HepG2 (cell line): ENCODE data around the gene GTF2I.

Experiments used
- KDM4B ChIP-seq: sonication (generic); formaldehyde crosslinking; IDR thresholded peaks from 2 replicates; pipeline ENCODE4 v1.4.0; 2020; ENCODE audit warnings: missing genetic modification reagents
- NCOA2 ChIP-seq: sonication (generic); formaldehyde crosslinking; IDR thresholded peaks from 2 replicates; pipeline ENCODE4 v1.8.0; 2022; ENCODE audit warnings: inconsistent platforms
- NFIB ChIP-seq: sonication (generic); formaldehyde crosslinking; IDR thresholded peaks from 2 replicates; pipeline ENCODE4 v1.9.0; 2021; ENCODE audit warnings: missing genetic modification reagents, mild to moderate bottlenecking, borderline replicate concordance
- SMC3 ChIP-seq: IDR thresholded peaks from 2 replicates; pipeline ENCODE4 v1.6.1; 2011; ENCODE audit warnings: low read length, improper control_type of control experiment
- SUZ12 ChIP-seq: fragments of 150-350 bp; IDR thresholded peaks from 2 replicates; pipeline ENCODE4 v1.6.1; 2014; ENCODE audit warnings: low read depth, low read length
- XBP1 ChIP-seq: sonication (generic); formaldehyde crosslinking; IDR thresholded peaks from 2 replicates; pipeline ENCODE4 v1.5.0; 2020; ENCODE audit warnings: missing genetic modification reagents
- ZBTB38 ChIP-seq: sonication (generic); formaldehyde crosslinking; IDR thresholded peaks from 2 replicates; pipeline ENCODE4 v1.5.1; 2020; ENCODE audit warnings: mild to moderate bottlenecking, missing genetic modification reagents
- TF ChIP-seq, protein P1 (sequence below): conservative IDR thresholded peaks from 2 replicates; pipeline ENCODE4 v1.6.1; 2018; ENCODE audit warnings: missing genetic modification reagents
- TF ChIP-seq, protein P2 (sequence below): sonication (generic); formaldehyde crosslinking; IDR thresholded peaks from 2 replicates; pipeline ENCODE4 v1.4.0; 2020; ENCODE audit warnings: missing genetic modification reagents
- TF ChIP-seq, protein P3 (sequence below): sonication (generic); formaldehyde crosslinking; IDR thresholded peaks from 2 replicates; pipeline ENCODE4 v1.5.0; 2020; ENCODE audit warnings: mild to moderate bottlenecking, missing genetic modification reagents, moderate library complexity

DNA sequence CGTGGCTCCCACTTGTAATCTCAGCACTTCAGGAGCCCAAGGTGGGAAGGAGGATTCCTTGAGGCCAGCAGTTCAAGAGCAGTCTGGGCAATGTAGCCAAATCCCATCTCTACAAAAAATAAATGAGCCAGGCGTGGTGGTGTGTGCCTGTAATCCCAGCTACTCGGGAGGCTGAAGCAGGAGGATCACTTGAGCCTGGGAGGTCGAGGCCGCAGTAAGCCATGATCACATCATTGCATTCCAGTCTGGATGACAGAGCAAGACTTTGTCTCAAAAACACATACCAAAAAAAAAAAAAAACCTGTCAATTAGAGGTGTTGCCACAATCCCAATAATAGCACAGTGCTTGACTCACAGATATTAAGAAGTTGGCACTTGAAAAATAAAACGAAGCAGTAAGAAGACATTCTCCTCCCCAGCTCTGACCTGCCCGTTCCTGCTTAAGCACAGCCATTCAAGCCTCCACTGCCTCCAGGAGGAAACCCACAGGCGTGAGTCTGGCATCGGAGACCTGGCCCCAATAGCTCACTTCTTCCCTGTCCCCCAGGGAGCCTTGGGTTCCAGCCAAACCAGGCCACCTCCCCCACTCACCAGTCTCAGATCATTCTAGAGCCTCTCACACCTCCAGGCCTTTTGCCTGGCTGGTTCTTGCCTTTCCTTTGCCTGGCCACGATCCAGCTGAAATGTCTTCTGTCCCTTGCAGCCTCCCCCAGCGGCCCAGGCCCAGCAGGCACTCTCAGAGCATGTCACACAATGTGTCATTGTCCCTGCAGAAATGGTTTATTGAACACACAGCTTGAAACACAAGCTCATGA, 45.3 kb upstream of the GTF2I start:
- TF ChIP-seq KDM4B (CRISPR knock-in tag), result no peak
- TF ChIP-seq, protein P1, sequence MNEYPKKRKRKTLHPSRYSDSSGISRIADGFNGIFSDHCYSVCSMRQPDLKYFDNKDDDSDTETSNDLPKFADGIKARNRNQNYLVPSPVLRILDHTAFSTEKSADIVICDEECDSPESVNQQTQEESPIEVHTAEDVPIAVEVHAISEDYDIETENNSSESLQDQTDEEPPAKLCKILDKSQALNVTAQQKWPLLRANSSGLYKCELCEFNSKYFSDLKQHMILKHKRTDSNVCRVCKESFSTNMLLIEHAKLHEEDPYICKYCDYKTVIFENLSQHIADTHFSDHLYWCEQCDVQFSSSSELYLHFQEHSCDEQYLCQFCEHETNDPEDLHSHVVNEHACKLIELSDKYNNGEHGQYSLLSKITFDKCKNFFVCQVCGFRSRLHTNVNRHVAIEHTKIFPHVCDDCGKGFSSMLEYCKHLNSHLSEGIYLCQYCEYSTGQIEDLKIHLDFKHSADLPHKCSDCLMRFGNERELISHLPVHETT (CRISPR knock-in tag), result no peak
- TF ChIP-seq, protein P2, sequence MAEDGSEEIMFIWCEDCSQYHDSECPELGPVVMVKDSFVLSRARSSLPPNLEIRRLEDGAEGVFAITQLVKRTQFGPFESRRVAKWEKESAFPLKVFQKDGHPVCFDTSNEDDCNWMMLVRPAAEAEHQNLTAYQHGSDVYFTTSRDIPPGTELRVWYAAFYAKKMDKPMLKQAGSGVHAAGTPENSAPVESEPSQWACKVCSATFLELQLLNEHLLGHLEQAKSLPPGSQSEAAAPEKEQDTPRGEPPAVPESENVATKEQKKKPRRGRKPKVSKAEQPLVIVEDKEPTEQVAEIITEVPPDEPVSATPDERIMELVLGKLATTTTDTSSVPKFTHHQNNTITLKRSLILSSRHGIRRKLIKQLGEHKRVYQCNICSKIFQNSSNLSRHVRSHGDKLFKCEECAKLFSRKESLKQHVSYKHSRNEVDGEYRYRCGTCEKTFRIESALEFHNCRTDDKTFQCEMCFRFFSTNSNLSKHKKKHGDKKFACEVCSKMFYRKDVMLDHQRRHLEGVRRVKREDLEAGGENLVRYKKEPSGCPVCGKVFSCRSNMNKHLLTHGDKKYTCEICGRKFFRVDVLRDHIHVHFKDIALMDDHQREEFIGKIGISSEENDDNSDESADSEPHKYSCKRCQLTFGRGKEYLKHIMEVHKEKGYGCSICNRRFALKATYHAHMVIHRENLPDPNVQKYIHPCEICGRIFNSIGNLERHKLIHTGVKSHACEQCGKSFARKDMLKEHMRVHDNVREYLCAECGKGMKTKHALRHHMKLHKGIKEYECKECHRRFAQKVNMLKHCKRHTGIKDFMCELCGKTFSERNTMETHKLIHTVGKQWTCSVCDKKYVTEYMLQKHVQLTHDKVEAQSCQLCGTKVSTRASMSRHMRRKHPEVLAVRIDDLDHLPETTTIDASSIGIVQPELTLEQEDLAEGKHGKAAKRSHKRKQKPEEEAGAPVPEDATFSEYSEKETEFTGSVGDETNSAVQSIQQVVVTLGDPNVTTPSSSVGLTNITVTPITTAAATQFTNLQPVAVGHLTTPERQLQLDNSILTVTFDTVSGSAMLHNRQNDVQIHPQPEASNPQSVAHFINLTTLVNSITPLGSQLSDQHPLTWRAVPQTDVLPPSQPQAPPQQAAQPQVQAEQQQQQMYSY (CRISPR knock-in tag), result no peak
- TF ChIP-seq NFIB (CRISPR knock-in tag), result no peak
- no peak for TF ChIP-seq NCOA2
- TF ChIP-seq ZBTB38 (CRISPR knock-in tag), result no peak
- TF ChIP-seq SUZ12, result no peak
- TF ChIP-seq SMC3, result 0 out of 2 replicates have a peak, but pooled peaks have one; percentile 2
- TF ChIP-seq, protein P3, sequence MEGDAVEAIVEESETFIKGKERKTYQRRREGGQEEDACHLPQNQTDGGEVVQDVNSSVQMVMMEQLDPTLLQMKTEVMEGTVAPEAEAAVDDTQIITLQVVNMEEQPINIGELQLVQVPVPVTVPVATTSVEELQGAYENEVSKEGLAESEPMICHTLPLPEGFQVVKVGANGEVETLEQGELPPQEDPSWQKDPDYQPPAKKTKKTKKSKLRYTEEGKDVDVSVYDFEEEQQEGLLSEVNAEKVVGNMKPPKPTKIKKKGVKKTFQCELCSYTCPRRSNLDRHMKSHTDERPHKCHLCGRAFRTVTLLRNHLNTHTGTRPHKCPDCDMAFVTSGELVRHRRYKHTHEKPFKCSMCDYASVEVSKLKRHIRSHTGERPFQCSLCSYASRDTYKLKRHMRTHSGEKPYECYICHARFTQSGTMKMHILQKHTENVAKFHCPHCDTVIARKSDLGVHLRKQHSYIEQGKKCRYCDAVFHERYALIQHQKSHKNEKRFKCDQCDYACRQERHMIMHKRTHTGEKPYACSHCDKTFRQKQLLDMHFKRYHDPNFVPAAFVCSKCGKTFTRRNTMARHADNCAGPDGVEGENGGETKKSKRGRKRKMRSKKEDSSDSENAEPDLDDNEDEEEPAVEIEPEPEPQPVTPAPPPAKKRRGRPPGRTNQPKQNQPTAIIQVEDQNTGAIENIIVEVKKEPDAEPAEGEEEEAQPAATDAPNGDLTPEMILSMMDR (CRISPR knock-in tag), result peak; percentile 24; the same call in 1 of the 2 replicates
- TF ChIP-seq XBP1 (CRISPR knock-in tag), result no peak
